GM06990 (cell line): ENCODE results near the gene PRL.

Experiments
- DNase-seq: peaks from one replicate; pipeline ENCODE4 v3.0.0-alpha.2; 2011; ENCODE audit not compliant: insufficient read length; ENCODE audit errors: extremely low read depth
- H3K27me3 ChIP-seq: replicated peaks from 2 replicates; pipeline ENCODE4 v1.6.0; 2011; ENCODE audit warnings: low read length; ENCODE audit not compliant: control insufficient read depth, insufficient read depth
- H3K36me3 ChIP-seq: 2 replicates; pipeline ENCODE4 v1.5.1; 2011; ENCODE audit warnings: low read length; ENCODE audit not compliant: control insufficient read depth, insufficient read depth
- H3K4me3 ChIP-seq: replicated peaks from 2 replicates; pipeline ENCODE4 v1.5.1; 2011; ENCODE audit warnings: low read depth, mild to moderate bottlenecking, control low read depth, low read length
- TF ChIP-seq, protein P1 (sequence below): IDR thresholded peaks from 2 replicates; pipeline ENCODE4 v1.5.1; 2011; ENCODE audit warnings: low read length, control low read depth, mild to moderate bottlenecking, inconsistent platforms; ENCODE audit not compliant: insufficient read depth, poor library complexity, severe bottlenecking

PRL gene

DNA sequence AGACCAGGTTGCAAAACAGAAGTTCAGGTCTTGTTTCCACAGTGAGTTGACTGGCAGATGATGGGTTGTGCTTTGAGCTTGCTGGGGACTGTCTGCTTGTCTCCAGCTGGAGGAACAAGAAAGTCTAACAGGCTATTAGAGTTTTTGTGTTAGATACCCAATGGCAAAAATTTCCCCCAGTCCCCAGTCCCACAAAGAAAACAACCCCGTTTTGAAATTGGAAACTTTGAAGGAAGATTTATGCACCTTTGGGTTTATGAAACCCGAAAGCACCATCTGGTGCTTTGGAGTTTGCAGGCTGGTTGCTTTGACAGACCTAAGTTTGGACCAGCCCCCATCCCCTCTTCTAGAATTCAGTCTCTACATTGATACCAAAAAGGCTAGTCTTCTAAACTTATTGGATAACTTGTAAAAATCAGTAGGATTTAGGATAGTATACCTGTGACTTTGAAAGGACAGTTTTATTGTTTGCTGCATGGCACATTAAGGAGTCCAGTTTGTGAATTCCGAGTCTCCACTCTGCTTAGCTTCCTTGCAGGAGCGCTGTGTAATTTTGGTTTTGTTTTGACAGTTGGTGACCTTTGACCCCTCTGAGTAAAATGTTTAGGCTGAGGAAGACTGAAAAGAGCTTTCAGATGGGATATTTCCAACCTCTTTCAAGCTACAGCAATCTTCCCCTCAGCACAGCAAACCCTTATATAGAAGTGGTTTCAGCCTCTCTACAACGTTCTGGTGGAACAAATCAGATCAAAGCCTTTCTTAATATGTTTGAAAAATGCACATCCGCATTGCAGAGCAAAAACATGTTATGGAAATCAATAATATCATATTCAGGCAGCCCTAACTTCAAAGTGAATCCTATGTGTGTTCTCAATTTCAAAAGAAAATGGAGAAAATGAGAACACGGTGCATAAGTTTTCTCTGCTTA lies 25.5 kb upstream of the PRL start:
- Histone ChIP-seq H3K36me3 (no peaks in the 10 kb centered on the region), H3K27me3 (no peaks in the 10 kb centered on the region), H3K4me3 (no peak overlapping the region)
- peak; percentile 55 for DNase-seq
- TF ChIP-seq, protein P1, sequence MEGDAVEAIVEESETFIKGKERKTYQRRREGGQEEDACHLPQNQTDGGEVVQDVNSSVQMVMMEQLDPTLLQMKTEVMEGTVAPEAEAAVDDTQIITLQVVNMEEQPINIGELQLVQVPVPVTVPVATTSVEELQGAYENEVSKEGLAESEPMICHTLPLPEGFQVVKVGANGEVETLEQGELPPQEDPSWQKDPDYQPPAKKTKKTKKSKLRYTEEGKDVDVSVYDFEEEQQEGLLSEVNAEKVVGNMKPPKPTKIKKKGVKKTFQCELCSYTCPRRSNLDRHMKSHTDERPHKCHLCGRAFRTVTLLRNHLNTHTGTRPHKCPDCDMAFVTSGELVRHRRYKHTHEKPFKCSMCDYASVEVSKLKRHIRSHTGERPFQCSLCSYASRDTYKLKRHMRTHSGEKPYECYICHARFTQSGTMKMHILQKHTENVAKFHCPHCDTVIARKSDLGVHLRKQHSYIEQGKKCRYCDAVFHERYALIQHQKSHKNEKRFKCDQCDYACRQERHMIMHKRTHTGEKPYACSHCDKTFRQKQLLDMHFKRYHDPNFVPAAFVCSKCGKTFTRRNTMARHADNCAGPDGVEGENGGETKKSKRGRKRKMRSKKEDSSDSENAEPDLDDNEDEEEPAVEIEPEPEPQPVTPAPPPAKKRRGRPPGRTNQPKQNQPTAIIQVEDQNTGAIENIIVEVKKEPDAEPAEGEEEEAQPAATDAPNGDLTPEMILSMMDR = no peak

DNA sequence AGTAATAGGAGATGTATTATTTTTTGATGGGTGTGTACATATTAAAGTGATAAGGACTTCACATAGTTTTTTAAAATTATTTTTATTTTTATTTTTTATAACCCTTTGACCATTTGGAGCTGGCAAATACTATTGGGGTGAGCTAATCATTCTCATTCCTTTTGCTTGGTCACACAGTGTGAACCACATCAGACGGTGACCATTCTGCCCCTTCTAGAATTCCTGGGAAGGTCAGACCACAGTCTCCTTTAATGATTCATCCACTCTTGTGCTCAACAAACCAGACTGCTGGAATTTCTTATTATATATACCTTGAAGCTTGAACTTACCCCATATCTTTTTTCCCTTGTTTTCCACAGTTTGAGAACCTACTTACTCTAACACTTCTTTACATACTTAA lies 23.9 kb upstream of the PRL start:
- TF ChIP-seq, protein P1 = no peak
- H3K27me3 ChIP-seq = no peaks in the 10 kb centered on the region
- no peaks in the 10 kb centered on the region for H3K36me3 ChIP-seq
- no peak overlapping the region for H3K4me3 ChIP-seq
- DNase-seq = no peak

DNA sequence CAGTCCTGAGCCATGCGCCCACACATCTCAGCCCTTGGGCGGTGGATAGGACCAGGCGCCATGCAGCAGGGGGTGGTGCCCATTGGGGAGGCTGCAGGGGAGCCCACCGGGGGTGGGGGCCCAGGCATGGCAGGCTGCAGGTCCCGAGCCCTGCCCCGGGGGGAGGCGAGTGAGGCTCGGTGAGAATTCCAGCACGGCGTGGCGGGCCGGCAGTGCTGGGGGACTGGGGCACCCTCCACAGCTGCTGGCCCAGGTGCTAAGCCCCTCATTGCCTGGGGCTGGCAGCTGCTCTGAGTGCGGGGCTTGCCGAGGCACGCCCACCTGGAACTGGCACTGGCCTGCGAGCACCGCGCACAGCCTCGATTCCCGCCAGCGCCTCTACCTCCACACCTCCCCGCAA lies 21.6 kb upstream of the PRL start:
- no peaks in the 10 kb centered on the region for H3K27me3 ChIP-seq
- no peaks in the 10 kb centered on the region for H3K36me3 ChIP-seq
- TF ChIP-seq, protein P1 = no peak
- H3K4me3 ChIP-seq = no peak overlapping the region
- no peak for DNase-seq

DNA sequence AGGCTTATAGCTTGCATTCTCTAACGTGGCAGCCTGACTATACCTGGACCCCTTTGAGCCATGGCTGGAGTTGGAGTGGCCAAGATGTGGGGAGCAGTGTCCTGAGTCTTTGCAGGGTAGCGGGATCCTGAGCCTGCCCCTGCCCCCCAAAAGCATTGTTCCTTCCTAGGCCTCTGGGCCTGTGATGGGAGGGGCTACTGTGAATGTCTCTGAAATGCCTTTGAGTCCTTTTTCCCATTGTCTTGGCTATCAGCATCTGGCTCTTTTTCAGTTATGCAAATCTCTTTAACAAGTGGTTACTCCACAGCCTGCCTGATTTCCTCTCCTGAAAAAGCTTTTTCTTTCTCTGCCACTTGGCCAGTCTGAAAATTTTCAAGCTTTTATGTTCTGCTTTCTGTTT lies 17.0 kb upstream of the PRL start:
- no peak overlapping the region for H3K4me3 ChIP-seq
- no peak for DNase-seq
- no peaks in the 10 kb centered on the region for H3K27me3 ChIP-seq
- TF ChIP-seq, protein P1 = no peak
- no peaks in the 10 kb centered on the region for H3K36me3 ChIP-seq

DNA sequence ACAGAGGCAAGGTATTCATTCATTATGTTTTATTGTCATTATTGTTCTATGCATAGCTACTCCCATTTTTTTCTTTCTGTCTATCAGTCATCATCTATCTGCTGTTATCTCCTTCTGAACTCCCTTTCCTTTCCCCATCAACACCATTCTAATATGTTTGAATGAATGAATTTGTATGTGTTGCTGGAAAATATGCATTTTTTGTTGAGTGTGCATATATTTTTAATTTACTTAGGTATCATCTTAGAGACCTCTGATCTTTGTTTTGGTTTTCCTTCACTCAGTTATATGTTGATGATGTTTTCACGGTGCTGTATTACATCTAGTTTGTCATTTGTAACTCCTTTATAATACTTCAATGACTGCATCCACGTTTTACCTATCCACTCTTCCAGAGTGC lies 12.1 kb upstream of the PRL start:
- TF ChIP-seq, protein P1 = no peak
- Histone ChIP-seq H3K27me3 (no peaks in the 10 kb centered on the region), H3K36me3 (no peaks in the 10 kb centered on the region), H3K4me3 (no peak overlapping the region)
- DNase-seq = no peak
